ENCODE results near the gene HNF4A. TPM values are rescaled to one million over a fixed set of nuclear protein-coding genes. Genes with fewer than 3 reads are reported as not detected.

HNF4A gene
- total and polyA plus RNA-seq, 2 of the 13 experiments (the other 11 are each of a cell fraction or from before 2014, with no cell fraction given): 80.9 to 169 TPM

DNA sequence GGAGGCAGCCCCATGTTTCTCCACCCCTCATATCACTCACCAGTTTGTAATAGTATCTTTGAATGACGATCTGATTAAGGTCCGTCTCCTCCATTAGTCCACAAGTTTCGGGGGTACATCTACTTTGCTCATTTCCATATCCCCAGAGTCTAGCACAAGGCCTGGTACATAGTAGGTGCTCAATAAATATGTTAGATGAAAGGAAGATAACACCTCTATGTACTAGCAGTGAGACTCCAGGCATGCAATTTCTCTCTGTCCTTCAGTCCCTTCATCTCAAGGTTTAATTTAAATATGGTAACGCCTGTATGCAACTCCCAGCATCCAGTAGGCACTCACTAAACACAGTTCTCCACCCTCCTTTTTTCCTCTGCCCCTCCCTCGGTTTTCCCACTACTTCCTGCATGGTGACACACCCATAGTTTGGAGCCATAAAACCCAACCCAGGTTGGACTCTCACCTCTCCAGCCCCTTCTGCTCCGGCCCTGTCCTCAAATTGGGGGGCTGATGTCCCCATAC is 461 bp upstream of the HNF4A start (continued):
- TF ChIP-seq, protein P1, sequence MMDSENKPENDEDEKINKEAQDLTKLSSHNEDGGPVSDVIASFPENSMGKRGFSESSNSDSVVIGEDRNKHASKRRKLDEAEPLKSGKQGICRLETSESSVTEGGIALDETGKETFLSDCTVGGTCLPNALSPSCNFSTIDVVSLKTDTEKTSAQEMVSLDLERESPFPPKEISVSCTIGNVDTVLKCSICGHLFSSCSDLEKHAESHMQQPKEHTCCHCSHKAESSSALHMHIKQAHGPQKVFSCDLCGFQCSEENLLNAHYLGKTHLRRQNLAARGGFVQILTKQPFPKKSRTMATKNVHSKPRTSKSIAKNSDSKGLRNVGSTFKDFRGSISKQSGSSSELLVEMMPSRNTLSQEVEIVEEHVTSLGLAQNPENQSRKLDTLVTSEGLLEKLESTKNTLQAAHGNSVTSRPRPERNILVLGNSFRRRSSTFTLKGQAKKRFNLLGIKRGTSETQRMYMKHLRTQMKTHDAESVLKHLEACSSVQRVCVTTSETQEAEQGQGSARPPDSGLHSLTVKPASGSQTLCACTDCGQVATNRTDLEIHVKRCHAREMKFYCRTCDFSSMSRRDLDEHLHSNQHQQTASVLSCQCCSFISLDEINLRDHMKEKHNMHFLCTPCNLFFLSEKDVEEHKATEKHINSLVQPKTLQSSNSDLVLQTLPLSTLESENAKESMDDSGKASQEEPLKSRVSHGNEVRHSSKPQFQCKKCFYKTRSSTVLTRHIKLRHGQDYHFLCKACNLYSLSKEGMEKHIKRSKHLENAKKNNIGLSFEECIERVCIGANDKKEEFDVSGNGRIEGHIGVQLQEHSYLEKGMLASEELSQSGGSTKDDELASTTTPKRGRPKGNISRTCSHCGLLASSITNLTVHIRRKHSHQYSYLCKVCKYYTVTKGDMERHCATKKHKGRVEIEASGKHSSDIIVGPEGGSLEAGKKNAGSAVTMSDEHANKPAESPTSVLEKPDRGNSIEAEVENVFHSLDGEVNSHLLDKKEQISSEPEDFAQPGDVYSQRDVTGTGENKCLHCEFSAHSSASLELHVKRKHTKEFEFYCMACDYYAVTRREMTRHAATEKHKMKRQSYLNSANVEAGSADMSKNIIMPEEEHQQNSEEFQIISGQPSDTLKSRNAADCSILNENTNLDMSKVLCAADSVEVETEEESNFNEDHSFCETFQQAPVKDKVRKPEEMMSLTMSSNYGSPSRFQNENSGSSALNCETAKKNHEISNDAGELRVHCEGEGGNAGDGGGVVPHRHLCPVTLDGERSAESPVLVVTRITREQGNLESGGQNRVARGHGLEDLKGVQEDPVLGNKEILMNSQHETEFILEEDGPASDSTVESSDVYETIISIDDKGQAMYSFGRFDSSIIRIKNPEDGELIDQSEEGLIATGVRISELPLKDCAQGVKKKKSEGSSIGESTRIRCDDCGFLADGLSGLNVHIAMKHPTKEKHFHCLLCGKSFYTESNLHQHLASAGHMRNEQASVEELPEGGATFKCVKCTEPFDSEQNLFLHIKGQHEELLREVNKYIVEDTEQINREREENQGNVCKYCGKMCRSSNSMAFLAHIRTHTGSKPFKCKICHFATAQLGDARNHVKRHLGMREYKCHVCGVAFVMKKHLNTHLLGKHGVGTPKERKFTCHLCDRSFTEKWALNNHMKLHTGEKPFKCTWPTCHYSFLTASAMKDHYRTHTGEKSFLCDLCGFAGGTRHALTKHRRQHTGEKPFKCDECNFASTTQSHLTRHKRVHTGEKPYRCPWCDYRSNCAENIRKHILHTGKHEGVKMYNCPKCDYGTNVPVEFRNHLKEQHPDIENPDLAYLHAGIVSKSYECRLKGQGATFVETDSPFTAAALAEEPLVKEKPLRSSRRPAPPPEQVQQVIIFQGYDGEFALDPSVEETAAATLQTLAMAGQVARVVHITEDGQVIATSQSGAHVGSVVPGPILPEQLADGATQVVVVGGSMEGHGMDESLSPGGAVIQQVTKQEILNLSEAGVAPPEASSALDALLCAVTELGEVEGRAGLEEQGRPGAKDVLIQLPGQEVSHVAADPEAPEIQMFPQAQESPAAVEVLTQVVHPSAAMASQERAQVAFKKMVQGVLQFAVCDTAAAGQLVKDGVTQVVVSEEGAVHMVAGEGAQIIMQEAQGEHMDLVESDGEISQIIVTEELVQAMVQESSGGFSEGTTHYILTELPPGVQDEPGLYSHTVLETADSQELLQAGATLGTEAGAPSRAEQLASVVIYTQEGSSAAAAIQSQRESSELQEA (CRISPR knock-in tag; IDR thresholded peaks at IDR 0.05; ENCODE audit: not compliant biosample characterization): no peak
- no peak for TF ChIP-seq ZNF550 (CRISPR knock-in tag; IDR thresholded peaks at IDR 0.05; ENCODE audit: borderline replicate concordance)
- TF ChIP-seq, protein P2, sequence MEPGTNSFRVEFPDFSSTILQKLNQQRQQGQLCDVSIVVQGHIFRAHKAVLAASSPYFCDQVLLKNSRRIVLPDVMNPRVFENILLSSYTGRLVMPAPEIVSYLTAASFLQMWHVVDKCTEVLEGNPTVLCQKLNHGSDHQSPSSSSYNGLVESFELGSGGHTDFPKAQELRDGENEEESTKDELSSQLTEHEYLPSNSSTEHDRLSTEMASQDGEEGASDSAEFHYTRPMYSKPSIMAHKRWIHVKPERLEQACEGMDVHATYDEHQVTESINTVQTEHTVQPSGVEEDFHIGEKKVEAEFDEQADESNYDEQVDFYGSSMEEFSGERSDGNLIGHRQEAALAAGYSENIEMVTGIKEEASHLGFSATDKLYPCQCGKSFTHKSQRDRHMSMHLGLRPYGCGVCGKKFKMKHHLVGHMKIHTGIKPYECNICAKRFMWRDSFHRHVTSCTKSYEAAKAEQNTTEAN (CRISPR knock-in tag; conservative IDR thresholded peaks at IDR 0.05): no peak
- peak; percentile 80; the same call in 1 of the 2 replicates for TF ChIP-seq CHD4 (IDR thresholded peaks at IDR 0.05; ENCODE audit: borderline replicate concordance, low read length)
- no peak; the same call in 1 of the 2 replicates for TF ChIP-seq CCDC6 (CRISPR knock-in tag; IDR thresholded peaks at IDR 0.05)
- TF ChIP-seq HOXA5 (CRISPR knock-in tag; IDR thresholded peaks at IDR 0.05): no peak
- TF ChIP-seq NR3C1 (CRISPR knock-in tag; IDR thresholded peaks at IDR 0.05): no peak
- no peak for TF ChIP-seq DNMT1 (CRISPR knock-in tag; IDR thresholded peaks at IDR 0.05)
- no peak for TF ChIP-seq KMT2B (CRISPR knock-in tag; IDR thresholded peaks at IDR 0.05)
- TF ChIP-seq ZNF20 (CRISPR knock-in tag; IDR thresholded peaks at IDR 0.05): no peak
- TF ChIP-seq, protein P3, sequence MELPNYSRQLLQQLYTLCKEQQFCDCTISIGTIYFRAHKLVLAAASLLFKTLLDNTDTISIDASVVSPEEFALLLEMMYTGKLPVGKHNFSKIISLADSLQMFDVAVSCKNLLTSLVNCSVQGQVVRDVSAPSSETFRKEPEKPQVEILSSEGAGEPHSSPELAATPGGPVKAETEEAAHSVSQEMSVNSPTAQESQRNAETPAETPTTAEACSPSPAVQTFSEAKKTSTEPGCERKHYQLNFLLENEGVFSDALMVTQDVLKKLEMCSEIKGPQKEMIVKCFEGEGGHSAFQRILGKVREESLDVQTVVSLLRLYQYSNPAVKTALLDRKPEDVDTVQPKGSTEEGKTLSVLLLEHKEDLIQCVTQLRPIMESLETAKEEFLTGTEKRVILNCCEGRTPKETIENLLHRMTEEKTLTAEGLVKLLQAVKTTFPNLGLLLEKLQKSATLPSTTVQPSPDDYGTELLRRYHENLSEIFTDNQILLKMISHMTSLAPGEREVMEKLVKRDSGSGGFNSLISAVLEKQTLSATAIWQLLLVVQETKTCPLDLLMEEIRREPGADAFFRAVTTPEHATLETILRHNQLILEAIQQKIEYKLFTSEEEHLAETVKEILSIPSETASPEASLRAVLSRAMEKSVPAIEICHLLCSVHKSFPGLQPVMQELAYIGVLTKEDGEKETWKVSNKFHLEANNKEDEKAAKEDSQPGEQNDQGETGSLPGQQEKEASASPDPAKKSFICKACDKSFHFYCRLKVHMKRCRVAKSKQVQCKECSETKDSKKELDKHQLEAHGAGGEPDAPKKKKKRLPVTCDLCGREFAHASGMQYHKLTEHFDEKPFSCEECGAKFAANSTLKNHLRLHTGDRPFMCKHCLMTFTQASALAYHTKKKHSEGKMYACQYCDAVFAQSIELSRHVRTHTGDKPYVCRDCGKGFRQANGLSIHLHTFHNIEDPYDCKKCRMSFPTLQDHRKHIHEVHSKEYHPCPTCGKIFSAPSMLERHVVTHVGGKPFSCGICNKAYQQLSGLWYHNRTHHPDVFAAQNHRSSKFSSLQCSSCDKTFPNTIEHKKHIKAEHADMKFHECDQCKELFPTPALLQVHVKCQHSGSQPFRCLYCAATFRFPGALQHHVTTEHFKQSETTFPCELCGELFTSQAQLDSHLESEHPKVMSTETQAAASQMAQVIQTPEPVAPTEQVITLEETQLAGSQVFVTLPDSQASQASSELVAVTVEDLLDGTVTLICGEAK (IDR thresholded peaks at IDR 0.05): no peak
- TF ChIP-seq, protein P3 (CRISPR knock-in tag; IDR thresholded peaks at IDR 0.05): no peak
